GM12878 (cell line): ENCODE measurements around the gene IER5. TPM values are rescaled to one million over a fixed set of nuclear protein-coding genes. Genes with fewer than 3 reads are reported as not detected.
A peak's percentile ranks its signal among the peaks of the same experiment; 100 is the strongest.

Experiments
- ATAC-seq: fragments of 200-7000 bp; cut with Tn5 transposase; 3 replicates; pipeline ENCODE4 v1.9.1; 2020; ENCODE audit warnings: mild to moderate bottlenecking, moderate library complexity
- BruUV-seq: library from RNA; stranded (reverse); fragments of 400-500 nt; replicated peaks from 2 replicates; lab custom pipeline; 2021; lab: Mats Ljungman, UMichigan
- CTCF ChIA-PET: fragments of 300-600 bp; sonication (Branson Sonifier 250); formaldehyde crosslinking; extraction: SDS; loops from one replicate; lab custom pipeline; 2021; ENCODE audit warnings: inconsistent platforms; lab: Yijun Ruan, JAX
- POLR2A ChIA-PET: fragments of 350-600 bp; formaldehyde crosslinking; extraction: SDS; loops from one replicate; lab custom pipeline; 2021; ENCODE audit warnings: inconsistent platforms; lab: Charles Lee
- RAD21 ChIA-PET: fragments of 300-600 bp; sonication (Branson Sonifier 250); formaldehyde crosslinking; loops from one replicate; lab custom pipeline; 2023; ENCODE audit warnings: antibody characterized with exemption; ENCODE audit not compliant: unreplicated experiment; lab: Charles Lee
- SMC1A ChIA-PET: fragments of 300-600 bp; sonication (Branson Sonifier 250); formaldehyde crosslinking; loops from one replicate; lab custom pipeline; 2023; ENCODE audit not compliant: unreplicated experiment, uncharacterized antibody; lab: Charles Lee
- DNase-seq: peaks from one replicate; pipeline ENCODE4 v3.0.0-alpha.2; 2011; ENCODE audit warnings: low read depth, low spot score
- FAIRE-seq: peaks from 3 replicates; lab custom pipeline; 2011; peaks lifted over from hg19 to GRCh38; lab: Jason Lieb, UNC
- H2AFZ ChIP-seq: 2 replicates; pipeline ENCODE4 v1.6.0; 2011; ENCODE audit warnings: low read depth, low read length, control low read depth; ENCODE audit not compliant: control insufficient read depth
- H3K27ac ChIP-seq: 2 replicates; pipeline ENCODE4 v1.5.1; 2011; ENCODE audit warnings: control low read depth; ENCODE audit not compliant: control insufficient read depth, insufficient read depth
- H3K27me3 ChIP-seq, 2 experiments: replicated peaks in 1 of 2; 2 replicates each; pipeline versions ENCODE4 v1.6.0 to v1.6.1; 2011; ENCODE audit warnings: low read length in 1 of 2; ENCODE audit not compliant: control insufficient read depth in 2 of 2, insufficient read depth in 2 of 2
- H3K36me3 ChIP-seq, 2 experiments: 2 replicates each; pipeline ENCODE4 v1.5.1; 2011; ENCODE audit warnings: low read length in 1 of 2; ENCODE audit not compliant: control insufficient read depth in 2 of 2, insufficient read depth in 2 of 2
- H3K4me1 ChIP-seq: 2 replicates; pipeline ENCODE4 v1.6.1; 2011; ENCODE audit warnings: mild to moderate bottlenecking, low read length, moderate library complexity, mixed read lengths; ENCODE audit not compliant: control insufficient read depth, insufficient read depth
- H3K4me2 ChIP-seq: 2 replicates; pipeline ENCODE4 v1.6.0; 2011; ENCODE audit warnings: control low read depth; ENCODE audit not compliant: control insufficient read depth, insufficient read depth
- H3K4me3 ChIP-seq: fragments of 200-600 bp; sonication (generic); 2 replicates; pipeline ENCODE4 v1.5.1; 2016
- H3K79me2 ChIP-seq: 2 replicates; pipeline ENCODE4 v1.6.0; 2011; ENCODE audit warnings: low read length; ENCODE audit not compliant: control insufficient read depth, insufficient read depth
- H3K9ac ChIP-seq: 2 replicates; pipeline ENCODE4 v1.8.0; 2011; ENCODE audit warnings: low read length, control low read depth, mixed read lengths; ENCODE audit not compliant: control insufficient read depth, insufficient read depth
- H3K9me3 ChIP-seq: replicated peaks from 3 replicates; pipeline ENCODE4 v1.5.1; 2011; ENCODE audit warnings: mild to moderate bottlenecking, low read length; ENCODE audit not compliant: control insufficient read depth, insufficient read depth
- H4K20me1 ChIP-seq: 2 replicates; pipeline ENCODE4 v1.6.0; 2011; ENCODE audit not compliant: control insufficient read depth, insufficient read depth
- FOS ChIP-seq: IDR thresholded peaks from 3 replicates; pipeline ENCODE4 v1.6.1; 2011; ENCODE audit warnings: borderline replicate concordance; ENCODE audit not compliant: insufficient read length; ENCODE audit errors: extremely low read depth
- IKZF2 ChIP-seq, 2 experiments: fragments of 450-650 bp; IDR thresholded peaks; 2 replicates each; pipeline ENCODE4 v1.6.1; 2017; ENCODE audit warnings: mild to moderate bottlenecking in 2 of 2, moderate library complexity in 2 of 2
- IRF3 ChIP-seq: fragments of 450-650 bp; IDR thresholded peaks from 2 replicates; pipeline ENCODE4 v1.6.1; 2014; ENCODE audit warnings: mild to moderate bottlenecking
- NFXL1 ChIP-seq: fragments of 450-650 bp; IDR thresholded peaks from 2 replicates; pipeline ENCODE4 v1.6.1; 2017; ENCODE audit warnings: antibody characterized with exemption, mild to moderate bottlenecking, borderline replicate concordance
- NR2C1 ChIP-seq: fragments of 450-650 bp; IDR thresholded peaks from 2 replicates; pipeline ENCODE4 v1.6.1; 2017; ENCODE audit warnings: antibody characterized with exemption, mild to moderate bottlenecking, moderate library complexity
- PAX8 ChIP-seq: fragments of 450-650 bp; IDR thresholded peaks from 2 replicates; pipeline ENCODE4 v1.6.1; 2017; ENCODE audit warnings: mild to moderate bottlenecking, moderate library complexity
- SMAD5 ChIP-seq: IDR thresholded peaks from 2 replicates; pipeline ENCODE4 v1.6.1; 2016; ENCODE audit warnings: antibody characterized with exemption, low read depth
- TARDBP ChIP-seq: IDR thresholded peaks from 2 replicates; pipeline ENCODE4 v1.6.1; 2016; ENCODE audit warnings: borderline replicate concordance
- WRNIP1 ChIP-seq: IDR thresholded peaks from 2 replicates; pipeline ENCODE4 v1.6.1; 2011; ENCODE audit warnings: low read depth, low read length, improper control_type of control experiment, borderline replicate concordance
- WGBS: methylation state at CpG from one replicate; pipeline ENCODE4 v1.1.6; 2016; ENCODE audit warnings: low lambda C conversion rate; ENCODE audit not compliant: insufficient replicate concordance, insufficient coverage; ENCODE audit errors: missing lambda C conversion rate; 5-methylcytosine and 5-hydroxymethylcytosine counted together
- in situ Hi-C: fragments of 300-500 bp; cut with MboI; formaldehyde crosslinking; loops from 9 replicates; pipeline ENCODE4 v1.14.3; 2018; ENCODE audit warnings: mixed read lengths
- intact Hi-C: fragments of 100-400 bp; cut with micrococcal nuclease; formaldehyde crosslinking; loops from one replicate; pipeline ENCODE4 v1.14.2; 2022; ENCODE audit not compliant: unreplicated experiment
- polyA plus RNA-seq, 11 experiments: library from polyadenylated mRNA; depleted of rRNA in 4 of 11; unstranded in 6 of 11; stranded (reverse) in 5 of 11; fragments of >200 nt; fragmentation: Nextera tagmentation in 4 of 11; fragmentation: Illumina TruSeq in 1 of 11; extraction: Ambion mirVana in 4 of 11; extraction: Trizol in 1 of 11; gene quantifications; 1 replicate in 1 of 11; 2 replicates in 10 of 11; pipeline versions ENCODE4 v1.2.1 to v1.2.3, GENCODE V29; 2011 to 2016; ENCODE audit warnings: inconsistent platforms in 2 of 11, missing spikeins in 2 of 11, low read depth in 1 of 11
- total RNA-seq, 4 experiments: library from RNA; depleted of rRNA in 3 of 4; stranded (reverse); fragments of >200 nt in 3 of 4; fragmentation: Illumina TruSeq in 1 of 4; extraction: Trizol in 1 of 4; gene quantifications; 2 replicates each; pipeline versions ENCODE4 v1.2.1 to v1.2.3, GENCODE V29; 2013 to 2021
- TF ChIP-seq, protein P1 (sequence below): IDR thresholded peaks from 2 replicates; pipeline ENCODE4 v1.6.1; 2011; ENCODE audit warnings: borderline replicate concordance, low read depth, mild to moderate bottlenecking, moderate library complexity, mixed read lengths, low read length; ENCODE audit not compliant: insufficient read depth; ENCODE audit errors: extremely low read length

The IER5 gene
- total and polyA plus RNA-seq, 10 of the 15 experiments (the other 5 are each of a cell fraction or from before 2014, with no cell fraction given): 4.3 to 75.2 (median 30.5) TPM

DNA sequence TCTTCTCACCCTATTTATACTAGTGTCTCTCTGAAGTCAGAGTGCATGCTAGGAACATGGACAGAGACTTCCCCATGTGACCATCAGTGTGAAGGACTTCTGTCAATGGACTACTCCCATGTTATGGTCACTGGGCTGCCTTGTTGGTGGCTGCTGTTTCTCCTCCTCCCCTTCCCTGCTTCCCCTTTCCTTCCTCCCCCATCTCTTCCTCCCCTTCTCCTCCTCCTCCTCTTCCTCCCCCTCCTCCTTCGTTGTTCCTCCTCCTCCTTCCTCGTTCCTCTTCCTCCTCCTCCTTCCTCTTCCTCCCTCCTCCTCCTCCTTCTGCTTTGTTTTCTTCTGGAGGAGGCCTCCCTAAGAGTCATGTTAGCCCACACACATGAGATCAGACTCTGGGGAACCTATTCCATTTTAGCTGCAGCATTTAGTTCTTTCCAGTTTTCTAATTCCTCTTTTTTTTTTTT lies 35.8 kb downstream of the IER5 start:
- H3K9ac ChIP-seq: no peak overlapping the region
- no peaks in the 10 kb centered on the region; the same call in none of the 2 replicates for H3K79me2 ChIP-seq
- no peaks in the 10 kb centered on the region for H3K9me3 ChIP-seq
- DNase-seq: no peak
- ChIA-PET CTCF (interaction anchor here (1.1 to 36.6 kb wide), 3 partner anchors 9 to 23 kb away, joined by 4 to 1067 read pairs (median 8); partner anchors contain the start of gene IER5), POLR2A (interaction anchor here (0.6 to 2.1 kb wide), 3 partner anchors 19 to 26 kb away, joined by 3 to 11 read pairs (median 3); no protein-coding TSS in a partner anchor), RAD21 (interaction anchor here (1.2 kb wide), 1 partner anchor 34 kb away, joined by 3 read pairs; no protein-coding TSS in a partner anchor), SMC1A (interaction anchor here (1.4 to 36.3 kb wide), 2 partner anchors 12 to 23 kb away, joined by 7 to 1399 read pairs; partner anchors contain the start of gene IER5)
- H3K27ac ChIP-seq: no peak overlapping the region
- H3K27me3 ChIP-seq: no peaks in the 10 kb centered on the region
- H3K4me3 ChIP-seq: no peak overlapping the region
- no peak for ATAC-seq
- 0% methylated on average over 2 of the region's 2 CpGs for WGBS
- H2AFZ ChIP-seq: no peak overlapping the region
- H4K20me1 ChIP-seq: no peaks in the 10 kb centered on the region
- H3K4me1 ChIP-seq: peaks cover 39% of the 10 kb centered on the region
- no peak overlapping the region for H3K4me2 ChIP-seq
- no peaks in the 10 kb centered on the region for H3K36me3 ChIP-seq
- TF ChIP-seq IKZF2 (IDR thresholded peaks at IDR 0.05) (0 out of 4 replicates have a peak, but pooled peaks of 1 of the 2 experiments have one; percentile 13), PAX8 (no peak), SMAD5 (no peak), NFXL1 (peak; percentile 54; the same call in 1 of the 2 replicates), TARDBP (no peak), IRF3 (no peak), WRNIP1 (no peak), FOS (no peak), NR2C1 (no peak)
- TF ChIP-seq, protein P1, sequence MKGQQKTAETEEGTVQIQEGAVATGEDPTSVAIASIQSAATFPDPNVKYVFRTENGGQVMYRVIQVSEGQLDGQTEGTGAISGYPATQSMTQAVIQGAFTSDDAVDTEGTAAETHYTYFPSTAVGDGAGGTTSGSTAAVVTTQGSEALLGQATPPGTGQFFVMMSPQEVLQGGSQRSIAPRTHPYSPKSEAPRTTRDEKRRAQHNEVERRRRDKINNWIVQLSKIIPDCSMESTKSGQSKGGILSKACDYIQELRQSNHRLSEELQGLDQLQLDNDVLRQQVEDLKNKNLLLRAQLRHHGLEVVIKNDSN: peak; percentile 28
- in situ Hi-C loops (no loop called here), intact Hi-C loops (no loop called here)
- BruUV-seq: no TSS peak
- FAIRE-seq: no peak
